DMS53 (cell line): ENCODE results near the gene BCR.
"Not testable (repeated sequence)": the region's sequence is repeated elsewhere in the genome, so short reads cannot be mapped to it uniquely, and the experiment has no call there.

Experiments
- DNase-seq: peaks from one replicate; lab custom pipeline; 2025; lab: John Stamatoyannopoulos, UW

BCR gene

GRCh38 chr22:23316596-23316995 is 136.3 kb downstream of the BCR start:
- not testable (repeated sequence) for DNase-seq

- not testable (repeated sequence) for DNase-seq
Observed at GRCh38 chr22:23318316-23318715, 138.0 kb downstream of the BCR start.

GRCh38 chr22:23322497-23323080 is 142.3 kb downstream of the BCR start:
- DNase-seq, result not testable (repeated sequence)

- not testable (repeated sequence) for DNase-seq
Observed at GRCh38 chr22:23323960-23324688, 143.8 kb downstream of the BCR start.

- no peak for DNase-seq
Observed at GRCh38 chr22:23325183-23325582, 144.9 kb downstream of the BCR start.

GRCh38 chr22:23333822-23334221 is 153.5 kb downstream of the BCR start:
- not testable (repeated sequence) for DNase-seq

GRCh38 chr22:23337672-23338071 is 157.4 kb downstream of the BCR start:
- DNase-seq, result not testable (repeated sequence)

- not testable (repeated sequence) for DNase-seq
Observed at GRCh38 chr22:23341942-23342695, 161.8 kb downstream of the BCR start.

GRCh38 chr22:23351321-23351720 is 171.0 kb downstream of the BCR start:
- DNase-seq, result no peak

- DNase-seq, result no peak
Observed at GRCh38 chr22:23353004-23353403, 172.7 kb downstream of the BCR start.

GRCh38 chr22:23353696-23354095 is 173.4 kb downstream of the BCR start:
- DNase-seq, result no peak

GRCh38 chr22:23356094-23356493 is 175.8 kb downstream of the BCR start:
- DNase-seq, result no peak

- no peak for DNase-seq
Observed at GRCh38 chr22:23357053-23357452, 176.7 kb downstream of the BCR start.

- DNase-seq, result no peak
Observed at GRCh38 chr22:23359583-23360123, 179.3 kb downstream of the BCR start.

GRCh38 chr22:23361676-23362075 is 181.4 kb downstream of the BCR start:
- no peak for DNase-seq

GRCh38 chr22:23363683-23364082 is 183.4 kb downstream of the BCR start:
- no peak for DNase-seq

- DNase-seq, result no peak
Observed at GRCh38 chr22:23364389-23364788, 184.1 kb downstream of the BCR start.

- DNase-seq, result no peak
Observed at GRCh38 chr22:23365524-23365923, 185.2 kb downstream of the BCR start.

GRCh38 chr22:23365961-23366360 is 185.7 kb downstream of the BCR start:
- DNase-seq, result no peak

GRCh38 chr22:23367196-23367595 is 186.9 kb downstream of the BCR start:
- DNase-seq, result not testable (repeated sequence)
